Mesodermal cell (in vitro differentiated cells): ENCODE data around the gene KLHL11.
"Not testable (repeated sequence)": the region's sequence is repeated elsewhere in the genome, so short reads cannot be mapped to it uniquely, and the experiment has no call there.

Experiments
- H3K27ac ChIP-seq: 2 replicates; pipeline ENCODE4 v1.7.0; 2013; ENCODE audit warnings: mild to moderate bottlenecking, low read depth, low read length, moderate library complexity; ENCODE audit not compliant: severe bottlenecking
- H3K36me3 ChIP-seq: 2 replicates; pipeline ENCODE4 v1.7.1; 2013; ENCODE audit warnings: mild to moderate bottlenecking, low read length, moderate library complexity; ENCODE audit not compliant: control insufficient read depth, insufficient read depth
- H3K4me1 ChIP-seq: one replicate; pipeline ENCODE4 v1.7.1; 2013; ENCODE audit warnings: mild to moderate bottlenecking, low read length; ENCODE audit not compliant: insufficient read depth, control insufficient read depth, poor library complexity, severe bottlenecking
- H3K4me3 ChIP-seq: 2 replicates; pipeline ENCODE4 v1.7.0; 2013; ENCODE audit warnings: low read length, control low read depth, mild to moderate bottlenecking; ENCODE audit not compliant: insufficient read depth, poor library complexity, severe bottlenecking; ENCODE audit errors: extremely low read depth
- H3K9me3 ChIP-seq: 2 replicates; pipeline ENCODE4 v1.7.1; 2013; ENCODE audit warnings: mild to moderate bottlenecking, low read length, moderate library complexity; ENCODE audit not compliant: control insufficient read depth
- WGBS, 2 experiments: methylation state at CpG; one replicate each; pipeline ENCODE4 v1.1.5; 2013; ENCODE audit warnings: missing lambda C conversion rate in 2 of 2; ENCODE audit not compliant: insufficient coverage in 2 of 2; 5-methylcytosine and 5-hydroxymethylcytosine counted together

KLHL11 gene

GRCh38 chr17:41864498-41864835 is 756 bp downstream of the KLHL11 start:
- WGBS, 2 experiments = 0% methylated on average over 24 to 25 of the region's 25 CpGs
- Histone ChIP-seq H3K4me3 (peak overlapping the region; percentile 90), H3K4me1 (peaks cover 10% of the 10 kb centered on the region)

DNA sequence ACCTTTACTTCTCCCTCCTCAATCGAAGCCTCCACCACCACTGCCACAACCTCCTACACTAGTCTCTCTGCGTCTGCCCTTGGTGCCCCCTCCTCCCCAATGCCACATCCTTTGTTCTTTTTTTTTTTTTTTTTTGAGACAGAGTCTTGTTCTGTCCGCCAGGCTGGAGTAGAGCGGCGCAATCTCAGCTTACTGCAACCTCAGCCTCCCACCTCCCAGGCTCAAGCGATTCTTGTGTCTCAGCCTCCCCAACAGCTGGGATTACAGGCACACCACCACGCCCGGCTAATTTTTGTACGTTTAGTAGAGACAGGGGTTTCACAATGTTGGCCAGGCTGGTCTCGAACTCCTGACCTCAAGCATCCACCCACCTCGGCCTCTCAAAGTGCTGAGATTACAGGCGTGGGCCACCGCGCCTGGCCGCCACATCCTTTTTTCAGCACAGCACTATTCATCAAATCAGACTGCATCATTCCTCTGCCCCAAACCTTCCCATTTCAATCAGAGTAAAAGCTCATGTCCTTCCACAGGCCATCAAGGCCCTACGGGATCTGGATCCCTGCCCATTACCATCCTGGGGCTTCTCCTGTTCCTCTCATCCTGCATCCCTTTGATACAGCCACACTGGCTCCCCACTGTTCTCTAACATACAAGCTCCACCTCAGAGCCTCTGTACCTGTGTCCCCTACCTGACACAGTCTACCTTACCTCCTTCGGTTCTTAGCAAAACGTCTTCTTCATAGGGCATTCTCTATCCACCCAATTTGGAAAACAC is 2.0 kb downstream of the KLHL11 start:
- Histone ChIP-seq H3K4me1 (peaks cover 10% of the 10 kb centered on the region), H3K9me3 (no peaks in the 10 kb centered on the region), H3K4me3 (no peak overlapping the region), H3K36me3 (peaks cover 16% of the 10 kb centered on the region), H3K27ac (no peak overlapping the region)
- 84 to 89% methylated on average over 15 to 16 of the region's 18 CpGs for WGBS, 2 experiments

More at GRCh38 chr17:41864498-41864835, 756 bp downstream of the KLHL11 start:
- H3K36me3 ChIP-seq = peaks cover 28% of the 10 kb centered on the region
- H3K9me3 ChIP-seq = no peaks in the 10 kb centered on the region
- peak overlapping the region; percentile 88 for H3K27ac ChIP-seq

- Histone ChIP-seq H3K27ac (no peak overlapping the region), H3K4me3 (no peak overlapping the region), H3K4me1 (peaks cover 10% of the 10 kb centered on the region), H3K36me3 (no peaks in the 10 kb centered on the region), H3K9me3 (no peaks in the 10 kb centered on the region)
- WGBS, 2 experiments = 70 to 74% methylated on average over 2 to 3 of the region's 3 CpGs
Measured at GRCh38 chr17:41860254-41860931, 4.8 kb downstream of the KLHL11 start.

- H3K4me3 ChIP-seq, H3K4me1 ChIP-seq, H3K27ac ChIP-seq, H3K9me3 ChIP-seq: not testable (repeated sequence)
- WGBS, 2 experiments = 88 to 97% methylated on average over 5 to 10 of the region's 14 CpGs
- peaks cover 33% of the 10 kb centered on the region for H3K36me3 ChIP-seq
Measured at GRCh38 chr17:41851382-41851781, 13.8 kb downstream of the KLHL11 start.

GRCh38 chr17:41849251-41849990 is 15.8 kb downstream of the KLHL11 start:
- WGBS, 2 experiments = 94 to 100% methylated on average over 1 of the region's 4 CpGs
- no peaks in the 10 kb centered on the region for H3K9me3 ChIP-seq

GRCh38 chr17:41848788-41849187 is 16.4 kb downstream of the KLHL11 start:
- H3K4me3 ChIP-seq = no peak overlapping the region
- 92% methylated on average over 2 of the region's 4 CpGs; no CpG with 5 or more reads in 1 of the 2 experiments for WGBS, 2 experiments
- H3K27ac ChIP-seq = no peak overlapping the region
- no peaks in the 10 kb centered on the region for H3K9me3 ChIP-seq
- H3K36me3 ChIP-seq = peaks cover 18% of the 10 kb centered on the region
- H3K4me1 ChIP-seq = no peaks in the 10 kb centered on the region

More at GRCh38 chr17:41849251-41849990, 15.8 kb downstream of the KLHL11 start:
- H3K36me3 ChIP-seq = peaks cover 25% of the 10 kb centered on the region
- no peak overlapping the region for H3K27ac ChIP-seq
- no peaks in the 10 kb centered on the region for H3K4me1 ChIP-seq
- H3K4me3 ChIP-seq = no peak overlapping the region

DNA sequence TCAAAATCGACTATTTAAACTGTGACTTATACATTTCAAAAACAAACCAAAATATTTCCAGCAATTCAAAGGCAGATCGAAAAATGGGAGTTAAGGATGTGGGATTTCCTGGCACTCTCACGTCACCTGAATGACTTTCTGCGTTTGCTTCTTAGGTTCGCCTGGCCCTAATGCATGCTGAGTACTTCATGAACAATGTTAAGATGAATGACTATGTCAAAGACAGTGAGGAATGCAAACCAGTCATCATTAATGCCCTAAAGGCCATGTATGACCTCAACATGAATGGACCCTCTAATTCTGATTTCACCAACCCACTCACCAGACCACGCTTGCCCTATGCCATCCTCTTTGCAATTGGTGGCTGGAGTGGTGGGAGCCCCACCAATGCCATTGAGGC is 20.3 kb downstream of the KLHL11 start:
- WGBS, 2 experiments = 92 to 100% methylated on average over 3 to 4 of the region's 6 CpGs
- H3K4me1 ChIP-seq = no peaks in the 10 kb centered on the region
- H3K4me3 ChIP-seq = no peak overlapping the region
- no peaks in the 10 kb centered on the region for H3K9me3 ChIP-seq
- H3K27ac ChIP-seq = no peak overlapping the region
- H3K36me3 ChIP-seq = peaks cover 8% of the 10 kb centered on the region

- not testable (repeated sequence) for H3K4me3 ChIP-seq, H3K4me1 ChIP-seq, H3K27ac ChIP-seq, H3K9me3 ChIP-seq, H3K36me3 ChIP-seq
- 92 to 97% methylated on average over 4 to 6 of the region's 6 CpGs for WGBS, 2 experiments
Measured at GRCh38 chr17:41840781-41841180, 24.4 kb downstream of the KLHL11 start.

DNA sequence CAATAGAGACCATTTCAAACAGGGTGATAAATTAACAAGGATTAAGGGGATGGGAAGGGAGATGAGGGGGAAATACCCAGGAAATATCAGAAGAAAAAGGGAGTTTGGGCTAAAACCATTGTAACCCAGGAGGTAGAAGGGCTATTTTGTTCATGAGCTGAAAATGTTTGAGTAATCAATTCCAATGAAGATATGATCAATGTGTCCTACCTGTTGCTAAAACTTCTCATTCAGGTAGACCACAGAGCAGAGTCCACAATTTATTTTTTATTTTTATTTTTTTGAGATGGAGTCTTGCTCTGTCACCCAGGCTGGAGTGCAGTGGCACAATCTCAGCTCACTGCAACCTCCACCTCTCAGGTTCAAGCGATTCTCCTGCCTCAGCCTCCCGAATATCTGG is 25.8 kb downstream of the KLHL11 start:
- 92% methylated on average over 2 of the region's 2 CpGs; no CpG with 5 or more reads in 1 of the 2 experiments for WGBS, 2 experiments
- not testable (repeated sequence) for H3K4me3 ChIP-seq, H3K36me3 ChIP-seq, H3K4me1 ChIP-seq, H3K27ac ChIP-seq, H3K9me3 ChIP-seq

GRCh38 chr17:41837761-41838538 is 27.3 kb downstream of the KLHL11 start, which contains the start of gene KLHL10:
KLHL10 (plus strand) TSS chr17:41837825; CDS start chr17:41837933, 108 bp downstream.
- WGBS, 2 experiments = 94 to 100% methylated on average over 8 to 14 of the region's 15 CpGs

More at GRCh38 chr17:41837761-41838538, 27.3 kb downstream of the KLHL11 start, which contains the start of gene KLHL10:
- no peaks in the 10 kb centered on the region for H3K4me1 ChIP-seq
- H3K9me3 ChIP-seq = no peaks in the 10 kb centered on the region
- H3K4me3 ChIP-seq = peak within 1 kb of the TSS; percentile 79
- peaks cover 7% of the 10 kb centered on the region for H3K36me3 ChIP-seq
- no peak within 1 kb of the TSS for H3K27ac ChIP-seq
